A549 (cell line): ENCODE data around the gene UTP18. TPM values are rescaled to one million over a fixed set of nuclear protein-coding genes. Genes with fewer than 3 reads are reported as not detected.
A peak's percentile ranks its signal among the peaks of the same experiment; 100 is the strongest.

Experiments used
- ATAC-seq, 2 experiments: fragments of 200-7000 bp in 1 of 2; fragments of >200 bp in 1 of 2; cut with Nextera tagmentation in 1 of 2; cut with Tn5 transposase in 1 of 2; 3 replicates each; pipeline versions ENCODE4 v1.8.0 to v1.9.1; 2018 to 2020; ENCODE audit warnings: mild to moderate bottlenecking in 1 of 2, moderate library complexity in 1 of 2
- CTCF ChIA-PET: fragments of 300-600 bp; sonication (Branson Sonifier 250); formaldehyde crosslinking; extraction: SDS; loops from one replicate; lab custom pipeline; 2021; ENCODE audit warnings: antibody characterized with exemption, inconsistent platforms; lab: Yijun Ruan, JAX
- POLR2A ChIA-PET: fragments of 350-600 bp; formaldehyde crosslinking; extraction: SDS; loops from one replicate; lab custom pipeline; 2021; ENCODE audit warnings: antibody characterized with exemption, inconsistent platforms; lab: Yijun Ruan, JAX
- DNase-seq, 2 experiments: peaks; one replicate each; pipeline versions ENCODE4 v3.0.0 to v3.0.0-alpha.2; 2011 to 2016; ENCODE audit warnings: low read depth in 1 of 2, low spot score in 1 of 2
- FAIRE-seq: peaks from 2 replicates; lab custom pipeline; 2011; peaks lifted over from hg19 to GRCh38; lab: Jason Lieb, UNC
- H3K27ac ChIP-seq, 2 experiments: fragments of >200 bp; sonication (Bioruptor Twin); formaldehyde crosslinking; 3 replicates each; pipeline ENCODE4 v1.5.1; 2016 to 2017
- H3K4me1 ChIP-seq: fragments of >200 bp; sonication (Bioruptor Twin); formaldehyde crosslinking; 3 replicates; pipeline ENCODE4 v1.6.1; 2016
- H3K4me2 ChIP-seq: fragments of >200 bp; sonication (Bioruptor Twin); formaldehyde crosslinking; 3 replicates; pipeline ENCODE4 v1.6.1; 2016
- H3K4me3 ChIP-seq: fragments of >200 bp; sonication (Bioruptor Twin); formaldehyde crosslinking; 3 replicates; pipeline ENCODE4 v1.5.1; 2016
- H3K9me3 ChIP-seq: fragments of >200 bp; sonication (Bioruptor Twin); formaldehyde crosslinking; 3 replicates; pipeline ENCODE4 v1.6.1; 2016
- CEBPB ChIP-seq, 2 experiments: fragments of >200 bp in 1 of 2; sonication (Bioruptor Twin) in 1 of 2; formaldehyde crosslinking in 1 of 2; IDR thresholded peaks; 2 replicates each; pipeline ENCODE4 v1.6.1; 2012 to 2016
- CHD4 ChIP-seq: fragments of 200-600 bp; sonication (generic); IDR thresholded peaks from 2 replicates; pipeline ENCODE4 v1.6.1; 2016; ENCODE audit warnings: antibody characterized with exemption, mild to moderate bottlenecking, borderline replicate concordance
- EHMT2 ChIP-seq: fragments of 200-600 bp; sonication (generic); IDR thresholded peaks from 2 replicates; pipeline ENCODE4 v1.6.1; 2016; ENCODE audit warnings: antibody characterized with exemption, low read depth, mild to moderate bottlenecking, moderate library complexity
- FOSL2 ChIP-seq, 2 experiments: fragments of 450-650 bp in 1 of 2; fragments of >200 bp in 1 of 2; sonication (Bioruptor Twin) in 1 of 2; formaldehyde crosslinking; IDR thresholded peaks; 2 replicates each; pipeline versions ENCODE4 v1.5.0 to v1.6.1; 2016 to 2020; ENCODE audit warnings: mild to moderate bottlenecking in 1 of 2, moderate library complexity in 1 of 2
- FOXS1 ChIP-seq: fragments of 250-450 bp; sonication (Bioruptor Pico); IDR thresholded peaks from 2 replicates; pipeline ENCODE4 v1.5.0; 2020; ENCODE audit warnings: mild to moderate bottlenecking, moderate library complexity
- HDAC2 ChIP-seq: fragments of 200-600 bp; sonication (generic); IDR thresholded peaks from 2 replicates; pipeline ENCODE4 v1.6.1; 2016
- HEYL ChIP-seq: fragments of 250-450 bp; sonication (Bioruptor Pico); IDR thresholded peaks from 2 replicates; pipeline ENCODE4 v1.8.0; 2021; ENCODE audit warnings: mild to moderate bottlenecking, moderate library complexity
- HOXB5 ChIP-seq: fragments of 250-450 bp; sonication (Bioruptor Pico); IDR thresholded peaks from 2 replicates; pipeline ENCODE4 v1.5.0; 2020; ENCODE audit warnings: mild to moderate bottlenecking, moderate library complexity
- POLR2AphosphoS2 ChIP-seq: conservative IDR thresholded peaks from 2 replicates; pipeline ENCODE4 v1.6.1; 2012; ENCODE audit warnings: low read length, improper control_type of control experiment, inconsistent platforms
- RAD21 ChIP-seq, 2 experiments: fragments of >200 bp in 1 of 2; sonication (Bioruptor Twin) in 1 of 2; formaldehyde crosslinking in 1 of 2; IDR thresholded peaks in 1 of 2; conservative IDR thresholded peaks in 1 of 2; 2 replicates in 1 of 2; 3 replicates in 1 of 2; pipeline ENCODE4 v1.6.1; 2012 to 2018; ENCODE audit warnings: inconsistent platforms in 1 of 2
- RARB ChIP-seq: fragments of 250-450 bp; sonication (Bioruptor Pico); IDR thresholded peaks from 2 replicates; pipeline ENCODE4 v1.8.0; 2021; ENCODE audit warnings: mild to moderate bottlenecking, moderate library complexity
- RNF2 ChIP-seq: fragments of 200-600 bp; sonication (generic); IDR thresholded peaks from 2 replicates; pipeline ENCODE4 v1.6.1; 2016; ENCODE audit warnings: low read depth, mild to moderate bottlenecking, antibody characterized with exemption, moderate library complexity, borderline replicate concordance
- SMC3 ChIP-seq: fragments of >200 bp; sonication (Bioruptor Twin); formaldehyde crosslinking; IDR thresholded peaks from 3 replicates; pipeline ENCODE4 v1.6.1; 2018; ENCODE audit warnings: inconsistent platforms
- SREBF2 ChIP-seq: fragments of 450-650 bp; IDR thresholded peaks from 2 replicates; pipeline ENCODE4 v1.6.1; 2014; ENCODE audit warnings: mild to moderate bottlenecking, moderate library complexity
- TP53 ChIP-seq: fragments of 250-450 bp; sonication (Bioruptor Pico); IDR thresholded peaks from 2 replicates; pipeline ENCODE4 v1.5.0; 2021; ENCODE audit warnings: mild to moderate bottlenecking, moderate library complexity
- ZC3H11A ChIP-seq: fragments of 450-650 bp; IDR thresholded peaks from 2 replicates; pipeline ENCODE4 v1.6.1; 2014; ENCODE audit warnings: antibody characterized with exemption, mild to moderate bottlenecking
- WGBS: methylation state at CpG from one replicate; pipeline ENCODE4 v1.1.6; 2017; ENCODE audit errors: missing lambda C conversion rate; 5-methylcytosine and 5-hydroxymethylcytosine counted together
- polyA plus RNA-seq, 4 experiments: library from polyadenylated mRNA; depleted of rRNA in 3 of 4; stranded (reverse); fragments of >200 nt; fragmentation: RNase III in 1 of 4; extraction: RNeasy Plus Mini Kit Qiagen cat#74134 plus additional on column Dnase treatment in 1 of 4; gene quantifications; 2 replicates in 3 of 4; 3 replicates in 1 of 4; pipeline ENCODE4 v1.2.3, GENCODE V29; 2011 to 2017
- TF ChIP-seq, protein P1 (sequence below): fragments of >200 bp; sonication (Bioruptor Twin); formaldehyde crosslinking; IDR thresholded peaks from 3 replicates; pipeline ENCODE4 v1.6.1; 2016
- TF ChIP-seq, protein P2 (sequence below): IDR thresholded peaks from 2 replicates; pipeline ENCODE4 v1.6.1; 2012
- TF ChIP-seq, protein P3 (sequence below): fragments of >200 bp; sonication (Bioruptor Twin); formaldehyde crosslinking; IDR thresholded peaks from 2 replicates; pipeline ENCODE4 v1.6.1; 2016
- TF ChIP-seq, protein P4 (sequence below): IDR thresholded peaks from 2 replicates; pipeline ENCODE4 v1.6.1; 2012
- TF ChIP-seq, protein P5 (sequence below): fragments of 250-450 bp; sonication (Bioruptor Pico); IDR thresholded peaks from 2 replicates; pipeline ENCODE4 v1.5.0; 2021; ENCODE audit warnings: mild to moderate bottlenecking, moderate library complexity, borderline replicate concordance

The UTP18 gene
- polyA plus RNA-seq, 2 of the 4 experiments (the other 2 are of a cell fraction): 79.1 to 96.7 TPM

DNA sequence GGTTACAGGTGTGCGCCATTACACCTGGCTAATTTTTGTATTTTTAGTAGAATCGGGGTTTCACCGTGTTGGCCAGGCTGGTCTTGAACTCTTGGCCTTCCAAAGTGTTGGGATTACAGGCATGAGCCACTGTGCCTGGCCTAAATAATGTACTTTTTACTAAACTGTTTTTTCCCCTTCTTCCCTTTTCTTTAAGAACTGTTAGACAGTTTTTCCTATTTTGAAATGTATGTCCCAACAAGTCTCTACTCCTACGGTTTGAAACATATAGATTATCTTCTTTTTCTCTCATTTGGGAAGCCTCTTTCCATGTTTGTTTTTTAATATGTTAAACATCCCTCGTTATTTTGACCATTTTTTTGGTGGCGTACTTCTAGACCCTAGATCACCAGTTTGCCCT, 9.6 kb downstream of the UTP18 start:
- TF ChIP-seq, protein P1, sequence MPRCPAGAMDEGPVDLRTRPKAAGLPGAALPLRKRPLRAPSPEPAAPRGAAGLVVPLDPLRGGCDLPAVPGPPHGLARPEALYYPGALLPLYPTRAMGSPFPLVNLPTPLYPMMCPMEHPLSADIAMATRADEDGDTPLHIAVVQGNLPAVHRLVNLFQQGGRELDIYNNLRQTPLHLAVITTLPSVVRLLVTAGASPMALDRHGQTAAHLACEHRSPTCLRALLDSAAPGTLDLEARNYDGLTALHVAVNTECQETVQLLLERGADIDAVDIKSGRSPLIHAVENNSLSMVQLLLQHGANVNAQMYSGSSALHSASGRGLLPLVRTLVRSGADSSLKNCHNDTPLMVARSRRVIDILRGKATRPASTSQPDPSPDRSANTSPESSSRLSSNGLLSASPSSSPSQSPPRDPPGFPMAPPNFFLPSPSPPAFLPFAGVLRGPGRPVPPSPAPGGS: no peak
- TF ChIP-seq, protein P2, sequence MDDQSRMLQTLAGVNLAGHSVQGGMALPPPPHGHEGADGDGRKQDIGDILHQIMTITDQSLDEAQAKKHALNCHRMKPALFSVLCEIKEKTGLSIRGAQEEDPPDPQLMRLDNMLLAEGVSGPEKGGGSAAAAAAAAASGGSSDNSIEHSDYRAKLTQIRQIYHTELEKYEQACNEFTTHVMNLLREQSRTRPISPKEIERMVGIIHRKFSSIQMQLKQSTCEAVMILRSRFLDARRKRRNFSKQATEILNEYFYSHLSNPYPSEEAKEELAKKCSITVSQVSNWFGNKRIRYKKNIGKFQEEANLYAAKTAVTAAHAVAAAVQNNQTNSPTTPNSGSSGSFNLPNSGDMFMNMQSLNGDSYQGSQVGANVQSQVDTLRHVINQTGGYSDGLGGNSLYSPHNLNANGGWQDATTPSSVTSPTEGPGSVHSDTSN: no peak
- TF ChIP-seq HEYL (CRISPR knock-in tag) (no peak), CHD4 (no peak), HDAC2 (no peak), RARB (no peak), RNF2 (no peak), FOSL2 (IDR thresholded peaks at IDR 0.05) (no peak), FOSL2 (CRISPR knock-in tag; IDR thresholded peaks at IDR 0.05) (no peak), TP53 (CRISPR knock-in tag) (no peak), POLR2AphosphoS2 (no peak), RAD21 (conservative IDR thresholded peaks at IDR 0.05 in 1 of 2, IDR thresholded peaks at IDR 0.05 in 1 of 2) (no peak), HOXB5 (no peak), CEBPB (IDR thresholded peaks at IDR 0.05) (no peak), SMC3 (no peak), EHMT2 (no peak), FOXS1 (CRISPR knock-in tag) (no peak)
- TF ChIP-seq, protein P3, sequence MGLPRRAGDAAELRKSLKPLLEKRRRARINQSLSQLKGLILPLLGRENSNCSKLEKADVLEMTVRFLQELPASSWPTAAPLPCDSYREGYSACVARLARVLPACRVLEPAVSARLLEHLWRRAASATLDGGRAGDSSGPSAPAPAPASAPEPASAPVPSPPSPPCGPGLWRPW: no peak
- TF ChIP-seq, protein P4, sequence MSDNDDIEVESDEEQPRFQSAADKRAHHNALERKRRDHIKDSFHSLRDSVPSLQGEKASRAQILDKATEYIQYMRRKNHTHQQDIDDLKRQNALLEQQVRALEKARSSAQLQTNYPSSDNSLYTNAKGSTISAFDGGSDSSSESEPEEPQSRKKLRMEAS: no peak
- H3K27ac ChIP-seq: no peak overlapping the region
- no peak overlapping the region for H3K4me3 ChIP-seq
- H3K4me2 ChIP-seq: no peak overlapping the region
- ChIA-PET CTCF (interaction anchor here (1.0 to 1.2 kb wide), 2 partner anchors 9 to 11 kb away, joined by 3 read pairs; partner anchors contain the start of gene UTP18), POLR2A (no interaction called here)
- no peaks in the 10 kb centered on the region for H3K4me1 ChIP-seq
- WGBS: 92% methylated on average over 6 of the region's 6 CpGs
- DNase-seq (no peak), FAIRE-seq (no peak), ATAC-seq (no peak)
- no peaks in the 10 kb centered on the region for H3K9me3 ChIP-seq

DNA sequence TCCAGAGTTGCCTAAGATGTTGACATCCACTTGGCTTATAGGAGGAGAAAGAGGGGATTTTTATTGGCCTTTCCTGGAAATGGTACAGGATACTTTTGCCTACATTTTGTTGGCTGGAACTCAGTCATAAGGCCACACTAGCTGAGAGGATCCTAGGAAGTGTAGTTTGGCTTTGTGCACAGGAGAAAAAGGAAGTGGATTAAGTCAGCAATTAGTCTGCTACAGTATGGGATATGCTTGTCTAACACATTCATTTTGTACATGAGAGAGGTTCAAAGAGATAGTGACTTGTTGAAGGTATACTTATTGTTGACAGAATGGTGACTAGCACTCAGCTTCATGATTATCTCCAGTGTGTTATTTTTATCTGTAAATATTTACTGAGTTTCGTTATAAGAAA, 10.3 kb downstream of the UTP18 start:
- 48% methylated on average over 1 of the region's 1 CpG for WGBS
- Histone ChIP-seq H3K9me3 (no peaks in the 10 kb centered on the region), H3K4me2 (no peak overlapping the region), H3K27ac (no peak overlapping the region), H3K4me1 (no peaks in the 10 kb centered on the region), H3K4me3 (no peak overlapping the region)
- POLR2A ChIA-PET: interaction anchor here (1.1 kb wide), 1 partner anchor 9 kb away, joined by 4 read pairs; no protein-coding TSS in a partner anchor
- ATAC-seq (0 out of 6 replicates have a peak, but pooled peaks of 1 of the 2 experiments have one; percentile 27), DNase-seq (no peak), FAIRE-seq (peak; percentile 95)
- CTCF ChIA-PET: interaction anchor here (0.6 to 2.9 kb wide), 5 partner anchors 10 to 256 kb away, joined by 3 to 9 read pairs (median 3); partner anchors contain the start of gene UTP18
- TF ChIP-seq SREBF2 (no peak), ZC3H11A (no peak), TP53 (CRISPR knock-in tag) (no peak)
- TF ChIP-seq, protein P5, sequence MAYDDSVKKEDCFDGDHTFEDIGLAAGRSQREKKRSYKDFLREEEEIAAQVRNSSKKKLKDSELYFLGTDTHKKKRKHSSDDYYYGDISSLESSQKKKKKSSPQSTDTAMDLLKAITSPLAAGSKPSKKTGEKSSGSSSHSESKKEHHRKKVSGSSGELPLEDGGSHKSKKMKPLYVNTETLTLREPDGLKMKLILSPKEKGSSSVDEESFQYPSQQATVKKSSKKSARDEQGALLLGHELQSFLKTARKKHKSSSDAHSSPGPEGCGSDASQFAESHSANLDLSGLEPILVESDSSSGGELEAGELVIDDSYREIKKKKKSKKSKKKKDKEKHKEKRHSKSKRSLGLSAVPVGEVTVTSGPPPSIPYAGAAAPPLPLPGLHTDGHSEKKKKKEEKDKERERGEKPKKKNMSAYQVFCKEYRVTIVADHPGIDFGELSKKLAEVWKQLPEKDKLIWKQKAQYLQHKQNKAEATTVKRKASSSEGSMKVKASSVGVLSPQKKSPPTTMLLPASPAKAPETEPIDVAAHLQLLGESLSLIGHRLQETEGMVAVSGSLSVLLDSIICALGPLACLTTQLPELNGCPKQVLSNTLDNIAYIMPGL (CRISPR knock-in tag): no peak
- TF ChIP-seq, protein P1: no peak
